Spleen (tissue), 7 donors: Measurements from ENCODE around the gene S1PR5.

Experiments used
- POLR2A ChIP-seq, 3 donors: fragments of 450-650 bp; IDR thresholded peaks; one replicate each; pipeline ENCODE4 v1.5.1; 2017; ENCODE audit warnings: antibody characterized with exemption in 3 of 3, mild to moderate bottlenecking in 1 of 3
- POLR2AphosphoS5 ChIP-seq, 3 donors: sonication (generic); formaldehyde crosslinking; IDR thresholded peaks; one replicate each; pipeline ENCODE4 v1.5.1; 2017; ENCODE audit warnings: antibody characterized with exemption in 3 of 3
- TF ChIP-seq, protein P1 (sequence below), 11 experiments: fragments of 200-600 bp in 7 of 11; fragments of 450-650 bp in 4 of 11; sonication (generic) in 4 of 11; IDR thresholded peaks in 8 of 11; conservative IDR thresholded peaks in 3 of 11; 1 replicate in 7 of 11; 2 replicates in 4 of 11; pipeline versions ENCODE4 v1.4.0 to v1.8.0; 2016 to 2021; ENCODE audit warnings: antibody characterized with exemption in 11 of 11, inconsistent platforms in 4 of 11, mild to moderate bottlenecking in 1 of 11
- donor health status: DM: no; HTN: no; CAD: no; lungs with moderate emphysema.
- donor health status: DM: no; HTN: no; CAD: no.
- donor health status: DM: no; HTN: no; CAD: no.

DNA sequence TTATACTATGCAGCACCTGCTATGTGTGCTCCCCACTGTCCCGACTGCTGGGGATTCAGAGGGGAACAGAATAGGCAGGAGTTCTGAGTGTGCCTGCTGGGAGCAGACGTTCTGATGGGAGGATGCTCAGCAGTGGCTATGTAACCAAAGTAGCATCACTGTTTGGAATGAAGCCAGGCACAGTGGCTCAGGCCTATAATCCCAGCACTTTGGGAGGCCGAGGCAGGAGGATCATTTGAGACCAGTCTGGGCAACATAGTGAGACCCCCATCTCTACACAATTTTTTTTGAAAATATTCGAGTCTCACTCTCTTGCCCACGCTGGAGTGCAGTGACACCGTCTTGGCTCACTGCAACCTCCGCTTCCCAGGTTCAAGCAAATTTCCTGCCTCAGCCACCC, 32.5 kb upstream of the S1PR5 start:
- TF ChIP-seq POLR2AphosphoS5 (IDR thresholded peaks at IDR 0.05) (no peak), POLR2A (IDR thresholded peaks at IDR 0.05) (no peak)
- TF ChIP-seq, protein P1, sequence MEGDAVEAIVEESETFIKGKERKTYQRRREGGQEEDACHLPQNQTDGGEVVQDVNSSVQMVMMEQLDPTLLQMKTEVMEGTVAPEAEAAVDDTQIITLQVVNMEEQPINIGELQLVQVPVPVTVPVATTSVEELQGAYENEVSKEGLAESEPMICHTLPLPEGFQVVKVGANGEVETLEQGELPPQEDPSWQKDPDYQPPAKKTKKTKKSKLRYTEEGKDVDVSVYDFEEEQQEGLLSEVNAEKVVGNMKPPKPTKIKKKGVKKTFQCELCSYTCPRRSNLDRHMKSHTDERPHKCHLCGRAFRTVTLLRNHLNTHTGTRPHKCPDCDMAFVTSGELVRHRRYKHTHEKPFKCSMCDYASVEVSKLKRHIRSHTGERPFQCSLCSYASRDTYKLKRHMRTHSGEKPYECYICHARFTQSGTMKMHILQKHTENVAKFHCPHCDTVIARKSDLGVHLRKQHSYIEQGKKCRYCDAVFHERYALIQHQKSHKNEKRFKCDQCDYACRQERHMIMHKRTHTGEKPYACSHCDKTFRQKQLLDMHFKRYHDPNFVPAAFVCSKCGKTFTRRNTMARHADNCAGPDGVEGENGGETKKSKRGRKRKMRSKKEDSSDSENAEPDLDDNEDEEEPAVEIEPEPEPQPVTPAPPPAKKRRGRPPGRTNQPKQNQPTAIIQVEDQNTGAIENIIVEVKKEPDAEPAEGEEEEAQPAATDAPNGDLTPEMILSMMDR (IDR thresholded peaks at IDR 0.05 in 8 of 11, conservative IDR thresholded peaks at IDR 0.05 in 3 of 11), result no peak
